Mononuclear cell (primary cell): Measurements from ENCODE around the gene GUCY2D. TPM values are rescaled to one million over a fixed set of nuclear protein-coding genes. Genes with fewer than 3 reads are reported as not detected.

ENCODE experiments used
- H3K27me3 ChIP-seq: 2 replicates; pipeline ENCODE4 v1.6.0; 2011; ENCODE audit warnings: low read length, control low read depth; ENCODE audit not compliant: insufficient read depth
- H3K4me1 ChIP-seq: 2 replicates; pipeline ENCODE4 v1.5.1; 2011; ENCODE audit warnings: mild to moderate bottlenecking, low read length, control low read depth; ENCODE audit not compliant: insufficient read depth
- H3K4me3 ChIP-seq: 2 replicates; pipeline ENCODE4 v1.5.1; 2011; ENCODE audit warnings: mild to moderate bottlenecking, low read length, moderate library complexity
- H3K9me3 ChIP-seq: 2 replicates; pipeline ENCODE4 v1.5.1; 2011; ENCODE audit warnings: low read depth, mild to moderate bottlenecking, control low read depth, low read length
- total RNA-seq: library from RNA; depleted of rRNA; stranded (reverse); fragments of >200 nt; gene quantifications from one replicate; pipeline ENCODE4 v1.2.3, GENCODE V29; 2012

The GUCY2D gene
- total RNA-seq, 1 donor, result 0.10 TPM

DNA sequence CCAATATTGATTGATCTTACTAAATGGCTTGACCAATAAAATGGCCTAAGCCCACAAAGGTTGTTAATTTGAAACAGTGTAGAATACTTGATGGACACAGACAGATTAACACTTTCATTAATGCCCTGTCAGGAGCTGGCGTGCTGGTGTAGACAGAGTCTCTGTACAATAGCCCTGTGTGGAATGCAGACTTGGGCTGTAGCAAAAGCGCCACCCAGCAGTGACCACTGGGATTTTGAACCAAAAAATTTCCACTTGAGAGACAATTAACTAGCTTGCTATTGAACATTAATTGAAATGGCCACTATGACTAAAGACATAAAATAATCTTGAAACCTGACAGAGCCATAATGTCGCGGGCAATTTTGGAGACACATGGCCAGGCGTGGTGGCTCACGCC is 19.7 kb upstream of the GUCY2D start:
- Histone ChIP-seq H3K4me1 (peaks cover 9% of the 10 kb centered on the region), H3K9me3 (no peaks in the 10 kb centered on the region), H3K4me3 (no peak overlapping the region), H3K27me3 (no peaks in the 10 kb centered on the region)

DNA sequence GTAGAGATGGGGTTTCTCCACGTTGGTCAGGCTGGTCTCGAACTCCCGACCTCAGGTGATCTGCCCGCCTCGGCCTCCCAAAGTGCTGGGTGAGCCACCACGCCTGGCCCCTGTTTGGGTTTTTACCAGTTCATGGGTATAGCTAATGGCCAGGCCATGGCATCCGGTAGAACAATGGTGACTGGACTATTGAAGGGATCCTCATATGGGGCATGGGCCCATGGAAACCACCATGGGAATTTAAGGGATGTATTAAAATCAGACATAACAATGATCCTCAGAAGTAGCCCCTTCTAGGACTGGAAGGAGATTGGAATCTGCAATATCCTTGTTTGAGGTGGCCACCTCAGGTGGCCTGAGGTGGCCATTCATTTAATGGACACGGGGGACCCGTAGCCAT is 17.5 kb upstream of the GUCY2D start:
- H3K9me3 ChIP-seq, result no peaks in the 10 kb centered on the region
- H3K4me1 ChIP-seq, result peaks cover 16% of the 10 kb centered on the region
- H3K4me3 ChIP-seq, result no peak overlapping the region
- no peaks in the 10 kb centered on the region for H3K27me3 ChIP-seq

DNA sequence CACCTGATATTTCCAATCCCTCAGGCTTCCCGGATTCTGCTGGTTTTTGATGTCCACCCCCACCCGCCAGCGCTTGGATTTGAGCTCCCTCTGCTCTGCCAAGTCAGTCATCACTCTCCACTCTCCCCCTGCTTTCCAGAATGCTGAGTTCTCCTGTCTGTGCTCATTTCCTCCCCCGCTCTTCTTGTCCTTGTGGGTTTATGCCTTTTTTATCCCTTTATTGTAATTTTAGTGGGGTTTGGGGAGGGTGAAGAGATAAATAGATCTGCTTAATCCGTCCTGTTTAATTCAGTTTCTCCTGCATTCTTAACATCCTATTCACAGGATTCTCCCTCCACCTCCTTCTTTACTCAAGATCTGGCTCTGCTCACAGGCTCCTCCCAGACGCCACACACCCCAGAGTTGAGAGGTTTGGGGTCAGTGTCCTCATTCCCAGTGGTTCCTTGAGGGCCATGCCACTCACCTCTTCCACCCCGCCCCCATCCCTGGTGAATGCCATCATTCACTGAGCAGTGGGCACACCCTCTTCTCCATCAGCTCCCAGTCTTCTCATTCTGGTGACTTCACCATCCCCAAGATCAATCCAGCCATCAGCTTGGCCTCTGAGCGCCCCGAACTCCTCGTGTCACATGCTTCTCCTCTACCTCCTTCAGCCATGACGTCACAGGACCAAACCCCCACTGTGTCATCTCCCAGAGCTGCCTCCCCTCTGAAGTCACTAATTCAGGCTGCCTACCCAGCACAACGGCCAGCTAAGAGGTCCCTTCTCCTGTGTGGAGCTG is 15.1 kb upstream of the GUCY2D start:
- H3K9me3 ChIP-seq, result no peaks in the 10 kb centered on the region
- peaks cover 19% of the 10 kb centered on the region for H3K4me1 ChIP-seq
- H3K27me3 ChIP-seq, result no peaks in the 10 kb centered on the region
- H3K4me3 ChIP-seq, result no peak overlapping the region

DNA sequence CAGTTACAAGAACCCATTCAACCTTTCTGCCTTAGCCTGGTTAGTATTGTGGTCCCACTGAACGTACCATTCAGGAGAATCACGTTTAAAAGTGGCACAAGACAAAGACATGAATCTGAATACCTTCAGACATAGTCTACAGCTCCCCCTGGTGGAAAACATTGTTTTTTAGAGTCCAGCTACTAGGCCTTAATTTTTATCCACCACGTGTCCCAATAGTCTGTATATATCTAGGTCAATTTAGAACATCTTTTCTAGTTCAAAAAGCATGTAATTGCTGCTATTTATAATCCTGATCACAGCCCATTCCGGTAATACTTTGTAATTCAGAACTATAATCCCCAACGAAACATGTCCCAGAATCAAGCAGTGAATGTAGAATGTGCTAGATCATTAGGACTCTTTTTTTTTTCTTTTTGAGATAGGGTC is 13.7 kb upstream of the GUCY2D start:
- H3K4me1 ChIP-seq, result peaks cover 15% of the 10 kb centered on the region
- H3K4me3 ChIP-seq, result no peak overlapping the region
- no peaks in the 10 kb centered on the region for H3K9me3 ChIP-seq
- no peaks in the 10 kb centered on the region for H3K27me3 ChIP-seq

DNA sequence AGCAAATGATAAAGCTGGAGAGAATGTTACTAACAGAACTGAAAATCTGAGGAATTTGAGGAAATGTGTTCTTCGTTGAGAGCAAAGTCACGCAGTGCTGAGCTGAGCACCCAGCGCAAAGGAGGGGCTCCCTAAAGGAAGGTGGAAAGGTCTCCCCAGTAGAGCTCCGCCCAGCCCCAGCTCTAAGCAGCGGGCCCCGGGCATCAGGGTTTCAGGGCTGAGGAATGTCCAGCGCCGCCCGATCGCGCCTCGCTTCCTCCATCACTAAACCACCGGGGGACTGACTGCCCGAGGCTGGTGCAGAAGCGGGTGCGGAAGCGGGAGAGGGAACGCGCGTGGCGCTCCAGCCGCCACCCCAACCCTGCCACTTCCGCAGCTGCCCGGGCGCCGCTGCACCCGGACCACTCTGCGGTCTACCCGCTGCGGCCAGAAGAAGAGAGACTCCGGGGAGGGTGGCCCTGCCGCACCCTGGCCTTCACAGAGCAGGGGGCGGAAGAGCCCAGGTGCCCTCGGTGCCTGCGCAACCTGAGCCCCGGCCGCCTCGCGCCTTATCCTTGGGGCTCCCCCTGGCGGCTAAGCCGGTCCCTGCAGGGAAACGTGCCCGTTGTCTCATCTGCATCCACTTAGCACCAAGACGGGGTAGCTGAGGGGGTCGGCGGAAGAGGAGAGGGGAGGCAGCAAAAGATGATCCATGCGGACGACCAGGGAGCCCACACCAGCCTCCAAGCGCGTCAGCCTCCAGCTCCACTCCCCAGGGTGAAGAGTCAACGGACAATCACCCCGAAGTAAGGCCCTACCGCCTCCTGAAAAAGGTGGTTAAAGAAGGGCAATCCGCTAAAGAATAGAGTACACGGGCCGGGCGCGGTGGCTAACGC is 12.4 kb upstream of the GUCY2D start:
- no peaks in the 10 kb centered on the region for H3K27me3 ChIP-seq
- peaks cover 15% of the 10 kb centered on the region for H3K4me1 ChIP-seq
- H3K4me3 ChIP-seq, result peak overlapping the region; percentile 43
- no peaks in the 10 kb centered on the region for H3K9me3 ChIP-seq

DNA sequence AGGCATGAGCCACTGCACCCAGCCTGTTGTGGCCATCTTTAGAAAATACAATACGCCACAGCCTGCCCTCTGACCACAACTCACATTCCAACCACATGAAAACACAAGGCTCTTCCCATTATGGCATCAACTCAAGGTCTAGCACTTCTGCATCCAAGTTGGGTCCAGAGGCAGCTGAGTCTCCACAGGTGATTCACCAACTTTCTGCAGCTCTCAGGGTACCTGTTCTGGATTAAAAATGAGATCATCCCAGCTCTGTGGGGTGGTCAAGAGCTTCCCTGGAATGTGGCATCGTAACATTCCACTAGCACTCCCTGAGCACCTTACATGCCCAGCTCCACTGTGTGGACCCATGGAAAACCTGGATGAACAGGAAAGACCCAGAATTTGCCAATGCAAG is 9.9 kb upstream of the GUCY2D start:
- Histone ChIP-seq H3K27me3 (peaks cover 3% of the 10 kb centered on the region), H3K4me3 (no peak overlapping the region), H3K9me3 (no peaks in the 10 kb centered on the region), H3K4me1 (peaks cover 19% of the 10 kb centered on the region)

DNA sequence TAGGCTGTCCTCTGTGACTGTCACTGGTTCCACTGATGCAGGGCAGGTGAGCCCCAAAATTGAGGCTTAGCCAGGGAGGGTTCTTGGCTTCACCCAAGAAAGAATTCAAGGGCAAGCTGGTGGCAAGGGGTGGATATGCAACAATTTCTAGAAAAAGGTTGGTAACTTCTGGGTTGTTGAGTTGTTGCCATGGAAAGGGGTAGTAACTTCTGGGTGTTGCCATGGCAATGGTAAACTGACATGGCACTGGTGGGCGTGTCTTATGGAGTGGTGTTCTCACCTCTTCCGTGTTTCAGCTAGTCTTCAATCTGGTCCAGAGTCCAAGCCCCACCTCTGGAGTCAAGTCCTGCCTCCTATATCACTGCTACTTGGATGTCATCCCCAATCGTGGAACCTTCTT is 9.5 kb upstream of the GUCY2D start:
- Histone ChIP-seq H3K9me3 (no peaks in the 10 kb centered on the region), H3K4me3 (no peak overlapping the region), H3K4me1 (peaks cover 19% of the 10 kb centered on the region), H3K27me3 (peaks cover 3% of the 10 kb centered on the region)

DNA sequence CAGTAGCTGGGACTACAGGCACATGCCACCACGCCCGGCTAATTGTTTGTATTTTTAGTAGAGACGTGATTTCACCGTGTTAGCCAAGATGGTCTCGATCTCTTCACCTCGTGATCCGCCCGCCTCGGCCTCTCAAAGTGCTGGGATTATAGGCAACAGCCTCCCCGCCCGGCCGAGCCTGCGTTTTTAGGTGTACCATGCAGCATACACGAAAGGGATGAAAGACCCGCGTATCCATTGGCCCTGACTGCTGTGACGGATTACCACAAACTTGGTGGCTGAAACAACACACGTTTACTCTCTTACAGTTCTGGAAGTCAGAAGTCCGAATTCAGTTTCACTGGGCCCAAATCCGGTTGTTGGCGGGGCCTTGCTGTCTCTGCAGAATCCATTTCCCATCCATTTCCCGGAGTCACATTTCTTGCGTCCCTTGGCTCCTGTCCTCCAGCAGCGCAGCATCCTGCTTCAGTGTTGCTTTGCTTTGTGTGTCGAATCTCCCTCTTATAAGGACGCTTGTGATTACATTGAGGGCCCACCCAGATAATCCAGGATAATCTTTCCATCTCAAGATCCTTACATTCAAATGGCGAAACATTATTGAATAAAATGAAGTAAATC is 8.3 kb upstream of the GUCY2D start:
- no peak overlapping the region for H3K4me3 ChIP-seq
- peaks cover 3% of the 10 kb centered on the region for H3K27me3 ChIP-seq
- H3K9me3 ChIP-seq, result no peaks in the 10 kb centered on the region
- H3K4me1 ChIP-seq, result peaks cover 19% of the 10 kb centered on the region

DNA sequence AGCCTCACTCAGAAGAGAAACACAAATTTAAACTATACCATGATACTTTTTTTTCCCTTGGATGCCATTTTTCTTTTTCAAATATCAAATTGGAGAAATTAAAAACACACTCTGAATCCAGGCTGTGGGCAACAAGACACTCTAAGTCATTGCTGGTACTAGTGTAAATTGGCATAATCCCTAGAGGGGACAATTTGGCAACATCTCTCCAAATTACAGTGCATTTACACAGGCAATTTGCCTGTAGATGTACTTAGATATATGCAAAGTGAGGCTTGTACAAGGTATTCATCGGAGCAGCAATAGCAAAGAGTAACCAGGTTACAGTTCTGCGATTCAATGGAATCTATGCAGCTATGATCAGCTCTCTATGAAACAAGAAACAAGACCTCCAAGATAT is 6.7 kb upstream of the GUCY2D start:
- Histone ChIP-seq H3K9me3 (no peaks in the 10 kb centered on the region), H3K4me3 (no peak overlapping the region), H3K27me3 (peaks cover 16% of the 10 kb centered on the region), H3K4me1 (peaks cover 5% of the 10 kb centered on the region)

DNA sequence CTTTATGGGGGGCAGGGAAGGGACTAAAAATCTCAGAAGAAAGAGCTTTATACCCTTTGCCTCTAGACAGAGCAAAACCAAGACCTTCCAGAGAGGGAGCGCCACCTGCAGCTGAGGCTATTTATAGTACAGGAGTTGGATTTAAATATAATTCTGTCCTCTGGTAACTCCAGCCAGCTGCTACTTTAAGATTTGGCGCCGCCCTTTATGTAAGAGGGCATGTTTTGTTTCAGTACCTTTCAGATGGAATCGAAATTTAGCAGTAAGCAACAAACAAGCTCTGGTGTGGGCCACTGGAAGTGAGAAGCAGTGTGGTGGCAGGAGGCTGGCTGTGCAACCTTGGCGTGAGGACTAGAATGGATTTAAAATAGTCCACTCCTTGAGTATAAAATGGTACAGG is 5.2 kb upstream of the GUCY2D start:
- H3K4me1 ChIP-seq, result peaks cover 9% of the 10 kb centered on the region
- no peak overlapping the region for H3K4me3 ChIP-seq
- H3K9me3 ChIP-seq, result no peaks in the 10 kb centered on the region
- peaks cover 27% of the 10 kb centered on the region for H3K27me3 ChIP-seq

DNA sequence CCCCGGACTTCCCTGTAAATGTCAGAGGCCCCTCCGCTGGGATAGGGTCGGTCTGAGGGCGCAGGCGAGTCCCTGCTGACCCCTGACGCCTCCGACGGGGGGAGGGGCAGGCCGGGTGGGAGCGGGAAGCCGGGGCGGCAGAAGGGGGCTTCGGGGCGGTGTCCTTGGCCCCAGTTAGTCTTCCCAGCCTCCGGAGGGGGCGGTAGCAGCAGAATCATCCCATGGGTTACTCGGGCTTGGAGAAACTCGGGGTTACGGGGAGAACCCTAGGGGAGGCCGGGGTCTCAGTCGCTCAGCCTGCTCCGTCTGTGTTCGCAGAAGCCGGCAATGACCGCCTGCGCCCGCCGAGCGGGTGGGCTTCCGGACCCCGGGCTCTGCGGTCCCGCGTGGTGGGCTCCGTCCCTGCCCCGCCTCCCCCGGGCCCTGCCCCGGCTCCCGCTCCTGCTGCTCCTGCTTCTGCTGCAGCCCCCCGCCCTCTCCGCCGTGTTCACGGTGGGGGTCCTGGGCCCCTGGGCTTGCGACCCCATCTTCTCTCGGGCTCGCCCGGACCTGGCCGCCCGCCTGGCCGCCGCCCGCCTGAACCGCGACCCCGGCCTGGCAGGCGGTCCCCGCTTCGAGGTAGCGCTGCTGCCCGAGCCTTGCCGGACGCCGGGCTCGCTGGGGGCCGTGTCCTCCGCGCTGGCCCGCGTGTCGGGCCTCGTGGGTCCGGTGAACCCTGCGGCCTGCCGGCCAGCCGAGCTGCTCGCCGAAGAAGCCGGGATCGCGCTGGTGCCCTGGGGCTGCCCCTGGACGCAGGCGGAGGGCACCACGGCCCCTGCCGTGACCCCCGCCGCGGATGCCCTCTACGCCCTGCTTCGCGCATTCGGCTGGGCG is 542 bp downstream of the GUCY2D start:
- Histone ChIP-seq H3K4me1 (peaks cover 15% of the 10 kb centered on the region), H3K4me3 (no peak overlapping the region), H3K9me3 (no peaks in the 10 kb centered on the region), H3K27me3 (peaks cover 32% of the 10 kb centered on the region)

DNA sequence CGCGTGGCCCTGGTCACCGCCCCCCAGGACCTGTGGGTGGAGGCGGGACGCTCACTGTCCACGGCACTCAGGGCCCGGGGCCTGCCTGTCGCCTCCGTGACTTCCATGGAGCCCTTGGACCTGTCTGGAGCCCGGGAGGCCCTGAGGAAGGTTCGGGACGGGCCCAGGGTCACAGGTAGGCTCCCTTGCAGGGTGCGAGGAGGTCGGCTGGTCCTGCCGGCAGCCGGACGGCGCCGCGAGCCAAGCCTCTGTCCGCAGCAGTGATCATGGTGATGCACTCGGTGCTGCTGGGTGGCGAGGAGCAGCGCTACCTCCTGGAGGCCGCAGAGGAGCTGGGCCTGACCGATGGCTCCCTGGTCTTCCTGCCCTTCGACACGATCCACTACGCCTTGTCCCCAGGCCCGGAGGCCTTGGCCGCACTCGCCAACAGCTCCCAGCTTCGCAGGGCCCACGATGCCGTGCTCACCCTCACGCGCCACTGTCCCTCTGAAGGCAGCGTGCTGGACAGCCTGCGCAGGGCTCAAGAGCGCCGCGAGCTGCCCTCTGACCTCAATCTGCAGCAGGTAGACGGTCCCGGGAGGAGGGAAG is 1.3 kb downstream of the GUCY2D start:
- peaks cover 15% of the 10 kb centered on the region for H3K4me1 ChIP-seq
- no peaks in the 10 kb centered on the region for H3K9me3 ChIP-seq
- no peak overlapping the region for H3K4me3 ChIP-seq
- H3K27me3 ChIP-seq, result peaks cover 32% of the 10 kb centered on the region

DNA sequence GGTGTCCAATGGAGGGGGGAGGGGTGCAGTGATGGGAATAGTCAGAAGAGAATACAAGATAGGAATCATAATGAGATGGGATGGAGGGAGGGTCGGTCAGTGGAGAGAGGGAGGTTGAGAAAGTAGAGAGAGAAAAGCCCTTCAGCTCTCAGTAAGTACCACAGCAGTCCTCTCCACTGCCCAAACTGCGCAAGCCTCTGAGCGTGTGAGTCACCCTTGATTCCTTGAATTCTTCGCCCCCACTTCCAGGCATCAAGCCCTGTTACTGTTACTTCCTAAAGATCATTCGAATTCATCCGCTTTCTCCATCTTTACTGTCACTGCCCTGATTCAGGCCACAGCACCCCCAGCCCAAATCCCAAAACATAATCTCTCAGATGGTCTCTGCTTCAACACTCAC is 2.5 kb downstream of the GUCY2D start:
- Histone ChIP-seq H3K27me3 (peaks cover 27% of the 10 kb centered on the region), H3K4me3 (no peak overlapping the region), H3K4me1 (peaks cover 15% of the 10 kb centered on the region), H3K9me3 (no peaks in the 10 kb centered on the region)

DNA sequence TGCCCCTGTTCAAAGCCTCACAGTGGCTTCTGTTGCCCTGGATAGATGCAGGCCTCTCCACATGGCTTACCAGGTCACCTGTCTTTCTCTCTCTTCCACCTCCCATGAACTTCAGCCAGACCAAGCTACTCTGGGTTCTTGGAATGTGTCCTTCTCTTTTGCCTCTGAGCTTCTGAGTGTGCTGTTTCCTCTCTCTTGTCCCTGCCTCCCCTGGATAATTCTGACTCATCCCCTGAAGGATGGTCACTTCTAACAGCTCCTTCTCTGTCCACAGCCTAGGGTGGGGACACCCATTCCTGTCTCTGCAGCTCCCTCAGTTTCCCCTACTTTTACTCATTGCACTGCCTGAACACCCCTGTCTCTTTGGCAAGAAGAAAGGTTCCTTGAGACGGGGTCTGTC is 2.9 kb downstream of the GUCY2D start:
- Histone ChIP-seq H3K9me3 (no peaks in the 10 kb centered on the region), H3K4me3 (no peak overlapping the region), H3K4me1 (peaks cover 15% of the 10 kb centered on the region), H3K27me3 (peaks cover 23% of the 10 kb centered on the region)
